Fibroblast of lung (primary cell): ENCODE measurements around the gene PRDM16. TPM values are rescaled to one million over a fixed set of nuclear protein-coding genes. Genes with fewer than 3 reads are reported as not detected.

Experiments
- DNase-seq, 2 donors: peaks; one replicate each; pipeline versions ENCODE4 v3.0.0 to v3.0.0-alpha.2; 2010; ENCODE audit warnings: low read depth in 2 of 2
- H2AFZ ChIP-seq: 2 replicates; pipeline ENCODE4 v1.5.1; 2012; ENCODE audit warnings: low read length, control low read depth, inconsistent platforms
- H3K27ac ChIP-seq: 2 replicates; pipeline ENCODE4 v1.5.1; 2011; ENCODE audit warnings: low read length, control low read depth; ENCODE audit not compliant: insufficient read depth
- H3K27me3 ChIP-seq: 2 replicates; pipeline ENCODE4 v1.5.1; 2011; ENCODE audit warnings: mild to moderate bottlenecking, low read length; ENCODE audit not compliant: control insufficient read depth, insufficient read depth
- H3K36me3 ChIP-seq: 2 replicates; pipeline ENCODE4 v1.5.1; 2011; ENCODE audit warnings: low read length; ENCODE audit not compliant: control insufficient read depth, insufficient read depth
- H3K4me1 ChIP-seq: 2 replicates; pipeline ENCODE4 v1.5.1; 2011; ENCODE audit warnings: low read length; ENCODE audit not compliant: control insufficient read depth, insufficient read depth; ENCODE audit errors: extremely low read depth
- H3K4me2 ChIP-seq: 2 replicates; pipeline ENCODE4 v1.5.1; 2011; ENCODE audit warnings: low read length, control low read depth; ENCODE audit not compliant: insufficient read depth; ENCODE audit errors: extremely low read depth
- H3K4me3 ChIP-seq, 4 experiments: fragments of 200-600 bp in 1 of 4; sonication (generic) in 1 of 4; replicated peaks in 1 of 4; 2 replicates each; pipeline ENCODE4 v1.5.1; 2011 to 2016; ENCODE audit warnings: low read length in 4 of 4, low read depth in 3 of 4, mild to moderate bottlenecking in 3 of 4, control low read depth in 2 of 4, inconsistent platforms in 1 of 4, mixed read lengths in 1 of 4; ENCODE audit not compliant: insufficient read depth in 1 of 4; ENCODE audit errors: control extremely low read depth in 1 of 4
- H3K79me2 ChIP-seq: 2 replicates; pipeline ENCODE4 v1.5.1; 2012; ENCODE audit warnings: mild to moderate bottlenecking, low read length, inconsistent platforms; ENCODE audit not compliant: control insufficient read depth, insufficient read depth
- H3K9ac ChIP-seq: 2 replicates; pipeline ENCODE4 v1.5.1; 2011; ENCODE audit warnings: mild to moderate bottlenecking, low read length, control low read depth; ENCODE audit not compliant: insufficient read depth
- H3K9me3 ChIP-seq: 2 replicates; pipeline ENCODE4 v1.5.1; 2012; ENCODE audit warnings: low read depth, low read length; ENCODE audit not compliant: control insufficient read depth, insufficient read depth
- H4K20me1 ChIP-seq: 2 replicates; pipeline ENCODE4 v1.5.1; 2011; ENCODE audit warnings: low read length; ENCODE audit not compliant: control insufficient read depth, insufficient read depth; ENCODE audit errors: extremely low read depth
- CTCF ChIP-seq, 2 donors: IDR thresholded peaks in 1 of 2; conservative IDR thresholded peaks in 1 of 2; 1 replicate in 1 of 2; 2 replicates in 1 of 2; pipeline ENCODE4 v1.5.1; 2011 to 2012; ENCODE audit warnings: low read length in 2 of 2, control low read depth in 1 of 2, inconsistent platforms in 1 of 2, low read depth in 1 of 2, mild to moderate bottlenecking in 1 of 2
- EZH2 ChIP-seq: IDR thresholded peaks from 2 replicates; pipeline ENCODE4 v1.5.1; 2012; ENCODE audit warnings: low read length, control low read depth, mild to moderate bottlenecking; ENCODE audit errors: missing control alignments
- polyA plus RNA-seq, 2 donors: library from polyadenylated mRNA; depleted of rRNA in 1 of 2; stranded (reverse) in 1 of 2; unstranded in 1 of 2; fragments of >200 nt; gene quantifications; 2 replicates each; pipeline ENCODE4 v1.2.1, GENCODE V29; 2011 to 2012; ENCODE audit warnings: missing spikeins in 1 of 2
- total RNA-seq: library from RNA; depleted of rRNA; stranded (reverse); fragments of >200 nt; gene quantifications from 2 replicates; pipeline ENCODE4 v1.2.1, GENCODE V29; 2014

Gene PRDM16
- total and polyA plus RNA-seq, 2 donors (not counting 1 experiment from before 2014, with no cell fraction given): 0.30 to 1.8 TPM

- H3K4me1 ChIP-seq: no peaks in the 10 kb centered on the region
- H3K36me3 ChIP-seq: no peaks in the 10 kb centered on the region
- H3K27me3 ChIP-seq: no peaks in the 10 kb centered on the region
- TF ChIP-seq EZH2 (no peak), CTCF (conservative IDR thresholded peaks at IDR 0.05 in 1 of 2, IDR thresholded peaks at IDR 0.05 in 1 of 2; ENCODE audit: low read depth in 1 of 2, low read length in 2 of 2) (no peak)
- no peaks in the 10 kb centered on the region for H3K79me2 ChIP-seq
- H3K27ac ChIP-seq: no peak overlapping the region
- H3K4me2 ChIP-seq: no peak overlapping the region
- H3K9ac ChIP-seq: no peak overlapping the region
- no peak for DNase-seq
- no peaks in the 10 kb centered on the region for H4K20me1 ChIP-seq
- no peak overlapping the region for H2AFZ ChIP-seq
- no peaks in the 10 kb centered on the region for H3K9me3 ChIP-seq
- no peak overlapping the region for H3K4me3 ChIP-seq
Measured at GRCh38 chr1:3091334-3091733, 22.3 kb downstream of the PRDM16 start.

GRCh38 chr1:3092530-3092929 lies 23.5 kb downstream of the PRDM16 start:
- TF ChIP-seq EZH2 (no peak), CTCF (conservative IDR thresholded peaks at IDR 0.05 in 1 of 2, IDR thresholded peaks at IDR 0.05 in 1 of 2; ENCODE audit: low read depth in 1 of 2, low read length in 2 of 2) (no peak)
- Histone ChIP-seq H3K27me3 (no peaks in the 10 kb centered on the region), H4K20me1 (no peaks in the 10 kb centered on the region), H3K4me1 (no peaks in the 10 kb centered on the region), H3K79me2 (no peaks in the 10 kb centered on the region), H2AFZ (no peak overlapping the region), H3K27ac (no peak overlapping the region), H3K4me2 (no peak overlapping the region), H3K4me3 (no peak overlapping the region), H3K9me3 (no peaks in the 10 kb centered on the region), H3K9ac (no peak overlapping the region), H3K36me3 (no peaks in the 10 kb centered on the region)
- no peak for DNase-seq

- Histone ChIP-seq H2AFZ (no peak overlapping the region), H3K4me3 (no peak overlapping the region), H3K36me3 (no peaks in the 10 kb centered on the region), H3K27ac (no peak overlapping the region), H3K9me3 (no peaks in the 10 kb centered on the region), H3K4me1 (no peaks in the 10 kb centered on the region), H3K27me3 (no peaks in the 10 kb centered on the region), H4K20me1 (no peaks in the 10 kb centered on the region), H3K4me2 (no peak overlapping the region), H3K79me2 (no peaks in the 10 kb centered on the region), H3K9ac (no peak overlapping the region)
- TF ChIP-seq EZH2 (no peak), CTCF (conservative IDR thresholded peaks at IDR 0.05 in 1 of 2, IDR thresholded peaks at IDR 0.05 in 1 of 2; ENCODE audit: low read depth in 1 of 2, low read length in 2 of 2) (no peak)
- DNase-seq: no peak
Measured at GRCh38 chr1:3093898-3094626, 25.1 kb downstream of the PRDM16 start.
